Urinary bladder (tissue), 4 donors: ENCODE measurements around the gene TRAF1. TPM values are rescaled to one million over a fixed set of nuclear protein-coding genes. Genes with fewer than 3 reads are reported as not detected.

Source experiments
- DNase-seq: peaks from one replicate; pipeline ENCODE4 v3.0.0-alpha.2; 2015; ENCODE audit errors: extremely low spot score
- H3K27ac ChIP-seq: one replicate; pipeline ENCODE4 v1.5.1; 2013; ENCODE audit warnings: low read depth, mild to moderate bottlenecking, moderate library complexity
- H3K36me3 ChIP-seq: one replicate; pipeline ENCODE4 v1.6.1; 2013; ENCODE audit warnings: mild to moderate bottlenecking, moderate library complexity; ENCODE audit not compliant: insufficient read depth
- H3K4me1 ChIP-seq: one replicate; pipeline ENCODE4 v1.6.1; 2013; ENCODE audit warnings: mild to moderate bottlenecking, moderate library complexity; ENCODE audit not compliant: insufficient read depth
- H3K4me3 ChIP-seq: one replicate; pipeline ENCODE4 v1.5.1; 2013; ENCODE audit warnings: low read depth, low read length
- WGBS: extraction: QIAGEN DNeasy Blood & Tissue Kit; methylation state at CpG from one replicate; pipeline ENCODE4 v1.1.7; 2013; 5-methylcytosine and 5-hydroxymethylcytosine counted together
- polyA plus RNA-seq: library from polyadenylated mRNA; stranded (reverse); fragments of 200-250 nt; gene quantifications from one replicate; pipeline ENCODE4 v1.2.3, GENCODE V29; 2013
- total RNA-seq: library from RNA; depleted of rRNA; stranded (reverse); fragments of >200 nt; gene quantifications from one replicate; pipeline ENCODE4 v1.2.3, GENCODE V29; 2014
- donor health status: healthy with polysubstance abuse.
- donor health status: healthy.

The TRAF1 gene
- total and polyA plus RNA-seq, 2 donors, result 4.5 to 5.3 TPM

DNA sequence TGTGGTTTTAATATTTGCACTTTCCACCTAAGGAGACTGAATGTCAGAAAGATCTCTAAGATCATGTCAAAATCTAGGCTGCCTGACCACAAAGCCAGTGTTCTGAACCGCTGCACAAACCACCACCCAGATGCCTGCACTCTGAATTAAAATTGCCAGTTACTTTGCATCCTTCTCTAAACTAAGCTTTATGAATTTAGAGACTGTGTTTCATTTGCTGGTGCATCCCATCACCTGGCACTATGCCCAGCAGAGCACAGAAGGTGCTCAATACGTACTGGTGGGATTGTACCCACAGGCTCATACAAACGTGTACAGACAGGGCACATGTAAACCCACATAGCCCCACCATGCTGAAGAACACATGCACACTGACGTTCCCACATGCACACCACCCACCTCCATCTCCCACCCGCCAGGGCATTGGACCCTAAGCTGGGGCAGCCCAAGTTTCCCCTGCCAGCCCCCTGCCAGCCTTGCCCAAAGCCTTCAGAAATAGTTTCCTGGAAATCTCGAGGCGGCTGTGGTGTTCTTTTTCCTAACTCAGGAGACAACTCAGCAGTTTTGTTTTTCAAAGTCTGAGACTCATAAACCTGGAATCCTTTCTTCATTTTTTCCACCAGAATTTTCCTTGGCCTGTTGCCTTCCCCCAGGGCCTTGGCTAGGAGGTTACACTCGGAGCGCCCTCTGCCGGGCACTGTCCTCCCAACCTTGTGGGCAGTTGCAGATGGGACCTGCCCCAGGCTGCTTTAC is 9.6 kb upstream of the TRAF1 start:
- 6% methylated on average over 10 of the region's 10 CpGs for WGBS
- DNase-seq, result peak; percentile 82
- no peaks in the 10 kb centered on the region for H3K36me3 ChIP-seq
- no peak overlapping the region for H3K4me3 ChIP-seq
- peaks cover 3% of the 10 kb centered on the region for H3K4me1 ChIP-seq
- peak overlapping the region; percentile 60 for H3K27ac ChIP-seq

DNA sequence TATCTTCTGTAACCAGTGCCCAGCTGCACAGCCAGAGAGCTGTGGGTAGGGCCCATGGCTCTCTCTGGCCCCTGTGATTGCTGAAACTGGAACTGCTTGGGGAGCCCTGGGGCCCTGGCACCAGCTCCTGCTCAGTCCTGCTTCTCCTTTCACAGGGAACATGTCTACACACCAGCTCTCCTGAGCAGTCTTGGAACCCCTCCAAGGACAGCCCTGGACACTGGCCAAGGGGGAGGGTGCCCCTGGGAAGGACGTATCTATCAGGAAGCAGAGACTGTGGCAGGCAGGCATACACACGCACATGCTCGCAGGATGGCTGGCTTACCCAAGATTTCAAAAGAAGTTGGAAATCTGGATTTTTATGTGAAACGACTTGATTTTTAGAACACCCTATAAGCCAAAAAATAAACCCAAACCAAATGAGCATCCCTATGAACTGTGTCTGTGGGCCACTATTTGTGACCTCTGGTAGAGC is 8.8 kb upstream of the TRAF1 start:
- H3K36me3 ChIP-seq, result no peaks in the 10 kb centered on the region
- WGBS, result 9% methylated on average over 4 of the region's 4 CpGs
- no peak overlapping the region for H3K4me3 ChIP-seq
- DNase-seq, result peak; percentile 94
- H3K27ac ChIP-seq, result peak overlapping the region; percentile 60
- peaks cover 3% of the 10 kb centered on the region for H3K4me1 ChIP-seq

DNA sequence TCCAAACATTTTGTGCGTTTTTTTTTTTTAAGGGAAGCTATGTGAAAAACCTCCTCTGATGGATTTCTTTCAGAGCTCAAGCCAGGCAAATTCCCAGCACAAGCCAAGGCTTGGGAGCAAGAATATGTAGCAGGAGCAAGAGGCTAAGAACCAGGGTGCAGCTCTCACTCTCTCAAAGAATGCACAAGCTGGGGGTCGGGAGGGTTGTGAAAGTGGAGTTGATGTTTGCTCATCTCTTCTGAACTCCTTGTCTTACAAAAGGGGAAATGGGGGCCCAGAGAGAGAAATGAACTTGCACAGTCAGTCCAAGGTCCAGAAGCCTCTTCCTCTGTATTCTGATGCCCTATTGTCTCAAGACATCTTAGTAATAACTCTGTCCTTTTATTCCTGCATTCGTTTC is 7.7 kb upstream of the TRAF1 start:
- H3K27ac ChIP-seq, result no peak overlapping the region
- H3K4me3 ChIP-seq, result no peak overlapping the region
- DNase-seq, result no peak
- 21% methylated on average over 3 of the region's 3 CpGs for WGBS
- H3K4me1 ChIP-seq, result peaks cover 3% of the 10 kb centered on the region
- H3K36me3 ChIP-seq, result no peaks in the 10 kb centered on the region

DNA sequence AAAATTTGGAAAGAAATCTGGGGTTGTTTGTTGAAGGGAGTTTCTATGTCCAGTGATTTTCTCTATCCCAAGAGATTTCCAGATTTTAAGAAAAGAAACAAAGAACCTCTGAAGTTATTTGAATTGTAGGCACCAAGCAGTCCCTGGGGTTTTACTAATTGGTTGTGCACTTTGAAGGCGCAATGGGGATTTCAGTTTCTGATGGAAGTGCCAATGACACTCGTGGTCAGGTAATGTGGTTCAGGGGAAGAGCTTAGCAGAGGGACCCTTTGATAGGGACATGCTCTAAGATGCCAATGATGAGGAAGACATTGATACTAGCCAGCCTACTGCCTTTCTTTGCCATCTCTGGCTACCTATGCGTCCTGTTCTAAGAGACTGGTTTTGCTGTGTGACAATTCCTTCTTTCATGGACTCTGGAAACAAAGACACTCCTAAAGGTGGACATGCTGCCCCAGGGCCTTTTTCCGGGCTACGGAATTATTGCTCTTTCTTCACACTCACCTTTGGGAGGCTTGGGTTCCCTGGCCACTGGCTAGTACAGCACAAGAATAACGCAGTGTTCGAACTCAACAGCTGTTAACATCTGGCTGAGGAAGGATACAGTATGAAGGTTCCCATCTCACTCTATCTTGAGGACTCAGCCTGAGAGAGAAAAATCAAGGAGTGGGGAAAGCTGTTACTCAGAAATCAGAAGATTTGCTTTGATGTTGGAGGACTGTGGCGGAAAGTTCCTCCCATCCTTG is 6.9 kb upstream of the TRAF1 start:
- WGBS, result 82% methylated on average over 8 of the region's 8 CpGs
- H3K4me1 ChIP-seq, result peaks cover 3% of the 10 kb centered on the region
- H3K27ac ChIP-seq, result no peak overlapping the region
- no peak overlapping the region for H3K4me3 ChIP-seq
- no peaks in the 10 kb centered on the region for H3K36me3 ChIP-seq
- DNase-seq, result no peak

DNA sequence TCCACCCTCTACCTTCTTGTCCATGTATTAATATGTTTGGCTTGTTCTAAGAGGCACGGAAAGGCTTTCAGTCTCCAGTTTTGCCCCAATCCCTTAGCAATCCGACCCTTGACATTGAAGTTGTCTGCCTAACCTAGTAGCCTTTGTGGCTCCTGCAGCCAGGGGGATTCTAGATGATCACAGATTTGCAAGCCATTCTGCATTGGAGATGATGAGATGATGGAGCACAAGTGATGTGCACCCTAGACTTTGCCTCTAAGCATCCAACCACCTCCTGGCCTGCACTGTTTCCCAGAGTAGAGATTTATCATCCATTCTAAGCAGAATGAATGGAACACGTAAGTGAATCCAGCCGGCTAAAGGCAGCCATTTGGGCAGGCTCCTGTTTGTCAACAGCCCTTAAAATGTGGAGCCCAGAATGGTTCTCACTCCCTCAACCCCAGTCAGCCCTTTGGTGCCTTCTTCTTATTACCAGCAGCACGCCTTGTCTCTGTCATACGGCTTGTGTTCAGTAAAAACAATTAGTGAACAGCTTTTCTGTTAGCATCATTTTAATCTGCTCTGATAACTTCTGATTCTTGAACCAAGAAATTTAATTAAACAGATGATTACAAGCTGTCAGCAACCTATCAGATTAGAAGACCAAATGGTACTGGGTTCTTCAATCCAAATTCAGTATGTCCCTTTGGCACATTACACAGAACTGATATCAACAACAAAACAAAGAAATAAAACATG is 5.7 kb upstream of the TRAF1 start:
- no peak overlapping the region for H3K4me3 ChIP-seq
- 76% methylated on average over 6 of the region's 6 CpGs for WGBS
- no peak for DNase-seq
- H3K36me3 ChIP-seq, result no peaks in the 10 kb centered on the region
- H3K4me1 ChIP-seq, result peaks cover 3% of the 10 kb centered on the region
- peak overlapping the region; percentile 71 for H3K27ac ChIP-seq

DNA sequence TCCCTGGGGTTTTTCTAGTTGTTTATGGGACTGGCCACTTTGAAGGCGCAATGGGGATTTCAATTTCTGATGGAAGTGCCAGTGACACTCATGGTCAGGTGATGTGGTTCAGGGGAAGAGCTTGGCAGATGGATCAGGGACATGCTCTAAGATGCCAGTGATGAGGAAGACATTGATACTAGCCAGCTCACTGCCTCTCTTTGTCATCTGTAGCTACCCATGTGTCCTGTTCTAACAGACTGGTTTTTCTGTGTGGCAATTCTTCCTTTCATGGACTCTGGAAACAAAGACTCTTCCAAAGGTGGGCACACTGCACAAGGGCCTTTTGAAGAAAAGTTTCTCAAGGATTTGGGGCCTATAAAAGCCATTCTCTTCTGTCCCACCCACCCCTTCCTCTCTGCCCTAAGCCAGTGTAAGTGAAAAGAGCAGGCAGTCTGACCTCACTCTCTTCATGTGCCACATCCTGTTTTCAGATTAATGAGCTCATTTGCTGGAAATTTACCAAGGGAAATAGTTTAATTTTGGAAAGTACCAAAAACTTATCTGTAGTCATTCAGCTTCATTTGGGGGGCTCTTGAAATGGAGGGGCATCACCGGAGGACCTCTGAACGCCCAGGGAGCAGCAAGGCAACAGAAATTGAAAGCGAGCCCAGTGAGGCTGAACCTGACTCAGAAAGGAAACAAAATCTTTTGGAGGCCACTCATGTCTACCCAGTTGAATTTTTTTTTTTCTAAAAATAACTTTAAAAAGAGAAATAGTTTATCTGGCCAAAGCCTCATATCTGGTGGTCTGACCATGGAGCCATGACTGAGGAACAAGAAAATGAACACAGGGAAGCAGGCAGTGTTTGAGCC is 4.9 kb upstream of the TRAF1 start:
- Histone ChIP-seq H3K27ac (peak overlapping the region; percentile 71), H3K36me3 (no peaks in the 10 kb centered on the region), H3K4me3 (no peak overlapping the region), H3K4me1 (peaks cover 3% of the 10 kb centered on the region)
- 35% methylated on average over 4 of the region's 4 CpGs for WGBS
- DNase-seq, result no peak

DNA sequence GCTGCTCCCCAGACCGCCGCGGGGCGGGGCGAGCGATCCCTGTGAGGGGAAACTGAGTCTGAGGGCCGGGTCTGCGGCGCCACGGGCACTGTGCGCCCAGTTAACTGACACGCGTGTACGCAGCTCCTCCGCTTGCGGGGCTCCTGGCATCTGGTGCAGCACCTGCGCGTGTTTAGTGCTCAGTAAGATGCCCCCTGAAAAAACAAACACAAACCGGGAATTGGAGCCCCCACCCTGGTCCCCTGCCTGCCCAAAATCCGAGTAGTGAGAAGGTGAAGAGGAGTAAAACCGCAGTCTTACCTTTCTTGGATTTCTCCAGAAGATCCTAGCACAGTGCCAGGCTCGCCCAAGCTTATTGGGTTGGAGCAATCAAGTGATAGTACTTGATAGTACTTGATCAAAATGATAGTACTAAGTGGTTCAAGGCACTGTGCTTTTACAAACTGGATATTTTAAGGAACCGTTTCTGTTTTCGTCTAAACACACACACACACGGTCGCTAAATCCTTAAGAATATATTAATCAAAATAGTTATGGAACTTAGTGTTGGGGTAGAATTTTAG is 2.7 kb upstream of the TRAF1 start:
- 31% methylated on average over 26 of the region's 26 CpGs for WGBS
- H3K4me1 ChIP-seq, result peaks cover 1% of the 10 kb centered on the region

DNA sequence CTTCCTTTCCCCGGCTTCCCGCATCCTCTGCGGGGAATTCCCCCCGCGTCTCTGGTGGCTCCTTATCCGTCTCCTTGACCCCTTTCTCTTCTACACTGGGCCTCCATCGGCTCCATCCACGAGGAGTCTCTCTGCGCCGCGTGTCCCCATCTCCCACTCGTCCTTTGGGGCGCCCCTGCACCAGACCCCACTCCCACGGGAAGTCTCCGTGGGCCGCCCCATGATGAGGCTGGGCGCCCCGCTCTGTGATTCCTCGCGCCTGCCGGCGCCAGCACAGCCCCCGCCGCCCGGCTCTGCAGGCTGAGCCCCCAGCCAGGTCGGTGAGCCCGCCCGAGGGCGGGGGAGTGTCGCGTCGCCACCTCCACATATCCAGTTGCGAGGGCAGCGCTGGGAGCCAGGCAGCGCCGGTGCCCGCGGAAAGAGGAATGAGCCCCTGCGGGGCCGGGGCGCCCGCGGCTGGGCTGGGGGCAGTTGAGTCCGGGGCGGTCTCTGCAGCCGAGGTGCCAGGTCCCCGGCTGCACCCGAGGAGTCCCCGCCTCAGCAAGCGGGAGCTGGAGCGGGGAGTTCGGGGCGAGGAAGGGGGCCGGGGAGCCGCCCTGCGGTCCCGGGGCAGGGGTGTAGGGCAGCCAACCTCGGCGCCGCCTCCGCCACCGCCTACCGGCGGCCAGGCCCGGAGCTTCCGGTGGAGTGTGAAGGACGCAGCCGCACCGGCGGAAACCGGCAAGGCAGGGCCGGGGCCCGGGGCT is 2.1 kb upstream of the TRAF1 start:
- 1% methylated on average over 73 of the region's 73 CpGs for WGBS
- no peak for DNase-seq
- Histone ChIP-seq H3K27ac (peak overlapping the region; percentile 94), H3K4me3 (peak overlapping the region; percentile 72), H3K4me1 (peaks cover 1% of the 10 kb centered on the region), H3K36me3 (no peaks in the 10 kb centered on the region)

More for the DNA sequence above, 2.7 kb upstream of the TRAF1 start:
- Histone ChIP-seq H3K36me3 (no peaks in the 10 kb centered on the region), H3K4me3 (peak overlapping the region; percentile 72), H3K27ac (peak overlapping the region; percentile 94)
- DNase-seq, result no peak

DNA sequence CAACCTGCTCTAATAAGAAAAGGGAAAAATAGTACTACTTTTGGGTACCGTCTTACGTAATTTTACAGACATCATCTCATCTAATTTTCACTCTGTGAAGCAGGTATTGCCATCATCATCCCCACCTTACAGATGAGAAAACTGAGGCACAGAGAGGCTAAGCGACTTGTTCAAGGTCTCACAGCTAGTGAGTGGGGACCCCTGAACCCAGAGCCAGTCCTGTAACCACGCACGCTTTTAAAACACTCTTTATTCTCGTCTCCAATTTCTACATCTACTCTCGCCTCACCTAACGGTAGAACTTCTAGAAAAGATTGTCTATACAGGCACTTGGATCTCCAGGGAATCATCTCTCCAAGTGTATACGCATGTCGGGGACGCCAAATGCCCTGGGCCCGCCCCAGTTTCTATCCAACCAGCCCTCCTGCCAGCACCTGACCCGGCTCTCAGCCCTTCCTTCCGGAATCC is 1.5 kb upstream of the TRAF1 start:
- no peaks in the 10 kb centered on the region for H3K36me3 ChIP-seq

DNA sequence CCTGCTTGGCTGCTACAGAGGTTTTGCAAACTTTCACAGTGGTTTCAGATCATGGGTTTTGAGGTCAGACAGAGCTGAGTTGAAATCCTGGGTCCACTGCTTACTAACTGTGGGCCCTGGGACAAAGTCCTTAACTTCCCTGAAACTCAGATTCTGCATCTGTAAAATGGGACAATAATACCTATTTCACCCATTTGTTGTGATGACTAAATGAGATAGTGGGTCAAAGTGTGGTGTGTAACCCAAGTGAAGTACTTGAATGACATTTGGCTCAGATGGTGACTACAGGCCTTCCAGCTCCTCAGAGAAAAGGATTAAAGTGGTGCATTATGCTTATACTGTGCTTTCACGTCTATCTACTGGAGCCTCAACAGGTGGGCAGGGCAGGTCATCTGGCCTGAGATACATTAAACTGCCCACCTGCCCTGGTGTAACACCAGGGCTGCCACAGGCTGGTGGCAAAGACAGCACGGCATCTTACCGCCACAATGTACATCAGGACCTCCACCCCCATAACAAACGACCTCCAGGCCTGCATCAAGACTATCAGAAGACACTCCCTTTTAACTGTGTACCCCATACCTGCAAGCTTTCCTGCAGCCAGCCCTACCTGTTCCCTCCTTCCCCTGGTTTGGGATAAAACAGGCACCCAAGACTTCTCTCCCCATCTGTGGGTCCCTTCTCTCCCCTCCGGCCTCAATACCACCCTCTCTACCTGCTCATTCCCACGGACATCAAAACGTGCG is 846 bp upstream of the TRAF1 start:
- Histone ChIP-seq H3K36me3 (no peaks in the 10 kb centered on the region), H3K4me1 (no peaks in the 10 kb centered on the region), H3K27ac (no peak overlapping the region), H3K4me3 (no peak overlapping the region)
- 79% methylated on average over 8 of the region's 8 CpGs for WGBS
- no peak for DNase-seq

More for the DNA sequence above, 1.5 kb upstream of the TRAF1 start:
- H3K4me3 ChIP-seq, result peak overlapping the region; percentile 72
- no peak for DNase-seq
- peak overlapping the region; percentile 94 for H3K27ac ChIP-seq
- no peaks in the 10 kb centered on the region for H3K4me1 ChIP-seq
- WGBS, result 56% methylated on average over 14 of the region's 14 CpGs

DNA sequence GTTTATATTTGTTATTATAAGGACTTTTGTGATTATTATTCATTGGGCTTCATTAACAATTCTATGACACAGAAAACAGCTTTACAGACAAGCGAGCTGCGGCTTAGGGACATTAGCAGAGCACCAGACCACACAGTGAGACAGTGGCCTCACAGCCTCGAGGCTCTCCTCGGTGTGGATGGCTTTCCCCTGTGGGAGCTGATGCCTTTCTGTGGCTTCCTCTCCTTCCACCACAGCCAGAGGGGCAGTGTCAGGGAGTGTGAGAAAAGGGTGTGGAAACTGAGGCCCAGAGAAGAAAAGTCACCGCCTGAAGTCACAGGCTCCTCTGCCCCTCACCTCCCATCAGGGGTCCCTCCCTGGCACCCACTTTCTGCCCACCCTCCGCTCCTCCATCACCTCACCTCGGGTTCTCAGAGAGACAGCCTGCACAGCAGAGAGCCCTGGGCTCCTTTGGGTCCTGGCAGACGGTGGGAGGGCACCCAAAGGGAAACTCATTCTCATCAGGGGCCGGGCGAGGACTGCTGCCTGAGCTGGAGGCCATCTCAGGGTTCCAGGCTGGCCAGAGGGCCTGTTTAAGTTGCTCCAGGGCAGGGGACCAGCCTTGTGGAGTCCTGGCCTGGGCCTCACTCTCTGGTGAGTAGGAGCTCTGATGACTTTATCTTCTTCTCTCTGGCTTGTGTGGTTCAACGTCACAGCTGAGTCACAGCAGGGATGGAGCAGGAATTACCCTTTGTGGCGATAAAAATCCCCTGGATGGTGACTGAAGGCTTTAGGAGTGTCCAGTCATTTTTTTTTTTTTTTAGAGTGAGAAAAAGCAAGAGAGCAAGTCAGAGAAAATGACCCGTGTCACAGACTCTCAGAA is 830 bp downstream of the TRAF1 start:
- no peaks in the 10 kb centered on the region for H3K36me3 ChIP-seq
- DNase-seq, result no peak
- no peak overlapping the region for H3K4me3 ChIP-seq
- no peaks in the 10 kb centered on the region for H3K4me1 ChIP-seq
- H3K27ac ChIP-seq, result peak overlapping the region; percentile 64
- 73% methylated on average over 13 of the region's 13 CpGs for WGBS
